Endothelial cell of umbilical vein (primary cell): ENCODE measurements around the gene SIPA1L3. TPM values are rescaled to one million over a fixed set of nuclear protein-coding genes. Genes with fewer than 3 reads are reported as not detected.

Source experiments
- BruUV-seq: library from RNA; stranded (reverse); fragments of 400-500 nt; replicated peaks from 2 replicates; lab custom pipeline; 2021; lab: Mats Ljungman, UMichigan
- CTCF ChIA-PET: fragments of 300-600, 350-600 bp; sonication (Branson Sonifier 250); formaldehyde crosslinking; loops from one replicate; lab custom pipeline; 2021; ENCODE audit warnings: antibody characterized with exemption, inconsistent platforms; lab: Charles Lee
- POLR2A ChIA-PET: fragments of 300-600, 350-600 bp; sonication (Branson Sonifier 250); formaldehyde crosslinking; loops from one replicate; lab custom pipeline; 2021; ENCODE audit warnings: antibody characterized with exemption, inconsistent platforms; lab: Charles Lee
- DNase-seq: peaks from one replicate; pipeline ENCODE4 v3.0.0-alpha.2; 2011; ENCODE audit warnings: low read depth, low spot score
- FAIRE-seq: peaks from 2 replicates; lab custom pipeline; 2011; peaks lifted over from hg19 to GRCh38; lab: Jason Lieb, UNC
- H2AFZ ChIP-seq: 2 replicates; pipeline ENCODE4 v1.6.0; 2012; ENCODE audit warnings: low read depth, low read length, control low read depth, inconsistent platforms
- H3K27ac ChIP-seq: 2 replicates; pipeline ENCODE4 v1.5.1; 2011; ENCODE audit warnings: low read depth, mild to moderate bottlenecking, control low read depth, low read length, moderate library complexity; ENCODE audit not compliant: insufficient read depth
- H3K27me3 ChIP-seq, 2 experiments: 2 replicates each; pipeline versions ENCODE4 v1.6.0 to v1.6.1; 2011; ENCODE audit warnings: low read length in 2 of 2, mixed read lengths in 1 of 2; ENCODE audit not compliant: control insufficient read depth in 2 of 2, insufficient read depth in 2 of 2
- H3K36me3 ChIP-seq, 2 experiments: 2 replicates in 1 of 2; 3 replicates in 1 of 2; pipeline ENCODE4 v1.5.1; 2011; ENCODE audit warnings: low read length in 2 of 2, mild to moderate bottlenecking in 1 of 2, moderate library complexity in 1 of 2; ENCODE audit not compliant: control insufficient read depth in 2 of 2, insufficient read depth in 2 of 2; ENCODE audit errors: extremely low read depth in 1 of 2
- H3K4me1 ChIP-seq: 3 replicates; pipeline ENCODE4 v1.5.1; 2011; ENCODE audit warnings: mild to moderate bottlenecking, low read length; ENCODE audit not compliant: control insufficient read depth, insufficient read depth; ENCODE audit errors: extremely low read depth
- H3K4me2 ChIP-seq: 2 replicates; pipeline ENCODE4 v1.6.1; 2011; ENCODE audit warnings: low read length, control low read depth, mixed read lengths; ENCODE audit not compliant: insufficient read depth
- H3K4me3 ChIP-seq, 3 experiments: fragments of 200-600 bp in 1 of 3; sonication (generic), shearing (Covaris generic) in 1 of 3; replicated peaks in 1 of 3; 2 replicates each; pipeline ENCODE4 v1.5.1; 2011 to 2016; ENCODE audit warnings: control low read depth in 3 of 3, low read length in 3 of 3, mild to moderate bottlenecking in 2 of 3, inconsistent platforms in 1 of 3, low read depth in 1 of 3, moderate library complexity in 1 of 3; ENCODE audit not compliant: insufficient read depth in 1 of 3
- H3K79me2 ChIP-seq: 2 replicates; pipeline ENCODE4 v1.6.0; 2012; ENCODE audit warnings: low read length, inconsistent platforms; ENCODE audit not compliant: control insufficient read depth, insufficient read depth
- H3K9ac ChIP-seq: replicated peaks from 2 replicates; pipeline ENCODE3; 2011; ENCODE audit warnings: low read length, control low read depth; ENCODE audit not compliant: insufficient read depth; ENCODE audit errors: extremely low read depth
- H3K9me1 ChIP-seq: replicated peaks from 3 replicates; pipeline ENCODE4 v1.6.0; 2011; ENCODE audit warnings: mild to moderate bottlenecking, low read length; ENCODE audit not compliant: control insufficient read depth, insufficient read depth; ENCODE audit errors: extremely low read depth
- H3K9me3 ChIP-seq: replicated peaks from 2 replicates; pipeline ENCODE4 v1.5.1; 2012; ENCODE audit warnings: low read length, inconsistent platforms; ENCODE audit not compliant: control insufficient read depth, insufficient read depth
- H4K20me1 ChIP-seq: replicated peaks from 2 replicates; pipeline ENCODE3; 2011; ENCODE audit warnings: mild to moderate bottlenecking, low read length; ENCODE audit not compliant: control insufficient read depth, insufficient read depth; ENCODE audit errors: extremely low read depth
- EZH2 ChIP-seq: IDR thresholded peaks from 2 replicates; pipeline ENCODE4 v1.6.1; 2012; ENCODE audit warnings: borderline replicate concordance, low read depth, mild to moderate bottlenecking, moderate library complexity, low read length, inconsistent platforms; ENCODE audit not compliant: severe bottlenecking
- FOS ChIP-seq: IDR thresholded peaks from 2 replicates; pipeline ENCODE4 v1.6.1; 2011; ENCODE audit warnings: mild to moderate bottlenecking, low read length, moderate library complexity, borderline replicate concordance; ENCODE audit not compliant: insufficient read depth
- GATA2 ChIP-seq: IDR thresholded peaks from 2 replicates; pipeline ENCODE4 v1.7.0; 2011; ENCODE audit warnings: low read depth, mild to moderate bottlenecking, moderate library complexity, mixed read lengths, low read length; ENCODE audit not compliant: insufficient read length, insufficient read depth
- JUN ChIP-seq: IDR thresholded peaks from 2 replicates; pipeline ENCODE4 v1.6.1; 2011; ENCODE audit warnings: borderline replicate concordance, low read depth; ENCODE audit not compliant: insufficient read length, insufficient read depth
- MYC ChIP-seq: IDR thresholded peaks from one replicate; pipeline ENCODE4 v1.6.1; 2011; ENCODE audit warnings: mild to moderate bottlenecking, low read depth, low read length
- POLR2A ChIP-seq: IDR thresholded peaks from 2 replicates; pipeline ENCODE4 v1.6.1; 2012; ENCODE audit warnings: low read depth, mild to moderate bottlenecking, control low read depth, low read length
- POLR2AphosphoS5 ChIP-seq: IDR thresholded peaks from 2 replicates; pipeline ENCODE4 v1.6.1; 2012; ENCODE audit warnings: low read depth, mild to moderate bottlenecking, control low read depth, low read length, moderate library complexity; ENCODE audit not compliant: insufficient read depth
- dilution Hi-C: fragments of 300-500 bp; cut with MboI; formaldehyde crosslinking; loops from one replicate; pipeline ENCODE4 v1.15.0; 2019; ENCODE audit warnings: low sequenced_read_pairs; ENCODE audit not compliant: extremely low pct_ligation_motif_present
- intact Hi-C: fragments of 100-400 bp; cut with micrococcal nuclease; formaldehyde crosslinking; loops from one replicate; pipeline ENCODE4 v1.10.0; 2022
- polyA plus RNA-seq, 4 experiments: library from polyadenylated mRNA; depleted of rRNA in 3 of 4; stranded (reverse) in 3 of 4; unstranded in 1 of 4; fragments of >200 nt; gene quantifications; 2 replicates each; pipeline versions ENCODE4 v1.2.1 to v1.2.3, GENCODE V29; 2011 to 2012; ENCODE audit warnings: missing spikeins in 1 of 4
- total RNA-seq: library from RNA; stranded (reverse); gene quantifications from 2 replicates; pipeline ENCODE4 v1.2.3, GENCODE V29; 2021
- TF ChIP-seq, protein P1 (sequence below), 2 donors: IDR thresholded peaks; 1 replicate in 1 of 2; 2 replicates in 1 of 2; pipeline ENCODE4 v1.5.1; 2011; ENCODE audit warnings: low read length in 2 of 2, mild to moderate bottlenecking in 2 of 2, moderate library complexity in 2 of 2, control low read depth in 1 of 2, inconsistent platforms in 1 of 2, low read depth in 1 of 2; ENCODE audit not compliant: insufficient read depth in 1 of 2; ENCODE audit errors: extremely low read depth in 1 of 2
- TF ChIP-seq, protein P2 (sequence below): IDR thresholded peaks from 2 replicates; pipeline ENCODE4 v1.6.1; 2011; ENCODE audit not compliant: insufficient read depth, insufficient read length

SIPA1L3 gene
- total and polyA plus RNA-seq, 2 donors (not counting 3 experiments of a cell fraction or from before 2014, with no cell fraction given): 14.2 to 47.2 TPM

DNA sequence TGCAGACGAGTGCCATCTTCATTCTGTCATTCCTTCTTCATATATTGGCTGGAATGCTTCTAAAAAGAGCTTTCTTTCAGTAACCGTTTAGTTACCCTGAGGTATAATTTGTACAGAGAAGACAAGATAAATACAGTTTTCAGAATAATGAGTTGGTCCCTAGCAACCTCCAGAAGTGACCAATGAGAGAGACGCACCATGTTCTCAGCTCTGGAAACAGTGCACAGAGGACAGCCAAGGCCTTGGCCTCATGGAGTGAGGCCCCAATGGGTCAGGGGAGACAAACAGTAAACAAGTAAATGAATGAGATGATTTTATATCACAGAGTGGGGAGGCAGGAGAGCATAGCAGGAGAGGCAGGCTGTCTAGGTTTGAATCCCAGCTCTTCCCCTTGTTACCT, 226.3 kb downstream of the SIPA1L3 start:
- CTCF ChIA-PET: interaction anchor here (1.1 to 3.8 kb wide), 5 partner anchors 9 to 231 kb away, joined by 3 to 24 read pairs (median 7); no protein-coding TSS in a partner anchor

More for the DNA sequence above, 226.3 kb downstream of the SIPA1L3 start:
- POLR2A ChIA-PET: no interaction called here
- H3K79me2 ChIP-seq: no peaks in the 10 kb centered on the region
- FAIRE-seq: no peak
- H3K36me3 ChIP-seq: peaks cover 0 to under 1% of the 10 kb centered on the region in 2 experiments
- no peak overlapping the region for H2AFZ ChIP-seq
- H3K9me1 ChIP-seq: no peaks in the 10 kb centered on the region
- no peaks in the 10 kb centered on the region for H3K9me3 ChIP-seq
- no peak for TF ChIP-seq GATA2
- TF ChIP-seq, protein P1, sequence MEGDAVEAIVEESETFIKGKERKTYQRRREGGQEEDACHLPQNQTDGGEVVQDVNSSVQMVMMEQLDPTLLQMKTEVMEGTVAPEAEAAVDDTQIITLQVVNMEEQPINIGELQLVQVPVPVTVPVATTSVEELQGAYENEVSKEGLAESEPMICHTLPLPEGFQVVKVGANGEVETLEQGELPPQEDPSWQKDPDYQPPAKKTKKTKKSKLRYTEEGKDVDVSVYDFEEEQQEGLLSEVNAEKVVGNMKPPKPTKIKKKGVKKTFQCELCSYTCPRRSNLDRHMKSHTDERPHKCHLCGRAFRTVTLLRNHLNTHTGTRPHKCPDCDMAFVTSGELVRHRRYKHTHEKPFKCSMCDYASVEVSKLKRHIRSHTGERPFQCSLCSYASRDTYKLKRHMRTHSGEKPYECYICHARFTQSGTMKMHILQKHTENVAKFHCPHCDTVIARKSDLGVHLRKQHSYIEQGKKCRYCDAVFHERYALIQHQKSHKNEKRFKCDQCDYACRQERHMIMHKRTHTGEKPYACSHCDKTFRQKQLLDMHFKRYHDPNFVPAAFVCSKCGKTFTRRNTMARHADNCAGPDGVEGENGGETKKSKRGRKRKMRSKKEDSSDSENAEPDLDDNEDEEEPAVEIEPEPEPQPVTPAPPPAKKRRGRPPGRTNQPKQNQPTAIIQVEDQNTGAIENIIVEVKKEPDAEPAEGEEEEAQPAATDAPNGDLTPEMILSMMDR (IDR thresholded peaks at IDR 0.05; ENCODE audit: extremely low read depth in 1 of 2, insufficient read depth in 1 of 2, low read depth in 1 of 2, low read length in 2 of 2): no peak
- TF ChIP-seq JUN: no peak
- no peak for TF ChIP-seq EZH2
- TF ChIP-seq MYC: no peak
- TF ChIP-seq FOS: no peak
- TF ChIP-seq POLR2AphosphoS5: no peak
- TF ChIP-seq, protein P2, sequence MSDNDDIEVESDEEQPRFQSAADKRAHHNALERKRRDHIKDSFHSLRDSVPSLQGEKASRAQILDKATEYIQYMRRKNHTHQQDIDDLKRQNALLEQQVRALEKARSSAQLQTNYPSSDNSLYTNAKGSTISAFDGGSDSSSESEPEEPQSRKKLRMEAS: no peak
- TF ChIP-seq POLR2A: no peak
- no peaks in the 10 kb centered on the region for H3K4me1 ChIP-seq
- H3K9ac ChIP-seq: no peak overlapping the region
- H3K27ac ChIP-seq: no peak overlapping the region
- H3K4me2 ChIP-seq: no peak overlapping the region
- no peak overlapping the region for H3K4me3 ChIP-seq
- H4K20me1 ChIP-seq: no peaks in the 10 kb centered on the region
- intact Hi-C loops: no loop called here
- H3K27me3 ChIP-seq: no peaks in the 10 kb centered on the region
- no peak for DNase-seq
- no TSS peak for BruUV-seq
- dilution Hi-C loops: no loop called here
